Mesodermal cell (in vitro differentiated cells): ENCODE measurements around the gene GSDME.

Source experiments
- H3K27ac ChIP-seq: 2 replicates; pipeline ENCODE4 v1.7.0; 2013; ENCODE audit warnings: mild to moderate bottlenecking, low read depth, low read length, moderate library complexity; ENCODE audit not compliant: severe bottlenecking
- H3K36me3 ChIP-seq: 2 replicates; pipeline ENCODE4 v1.7.1; 2013; ENCODE audit warnings: mild to moderate bottlenecking, low read length, moderate library complexity; ENCODE audit not compliant: control insufficient read depth, insufficient read depth
- H3K4me1 ChIP-seq: one replicate; pipeline ENCODE4 v1.7.1; 2013; ENCODE audit warnings: mild to moderate bottlenecking, low read length; ENCODE audit not compliant: insufficient read depth, control insufficient read depth, poor library complexity, severe bottlenecking
- H3K4me3 ChIP-seq: 2 replicates; pipeline ENCODE4 v1.7.0; 2013; ENCODE audit warnings: low read length, control low read depth, mild to moderate bottlenecking; ENCODE audit not compliant: insufficient read depth, poor library complexity, severe bottlenecking; ENCODE audit errors: extremely low read depth
- H3K9me3 ChIP-seq: 2 replicates; pipeline ENCODE4 v1.7.1; 2013; ENCODE audit warnings: mild to moderate bottlenecking, low read length, moderate library complexity; ENCODE audit not compliant: control insufficient read depth
- WGBS, 2 experiments: methylation state at CpG; one replicate each; pipeline ENCODE4 v1.1.5; 2013; ENCODE audit warnings: missing lambda C conversion rate in 2 of 2; ENCODE audit not compliant: insufficient coverage in 2 of 2; 5-methylcytosine and 5-hydroxymethylcytosine counted together

GSDME gene

GRCh38 chr7:24713039-24713793 lies 44.0 kb downstream of the GSDME start:
- Histone ChIP-seq H3K9me3 (no peaks in the 10 kb centered on the region), H3K4me3 (no peak overlapping the region), H3K36me3 (no peaks in the 10 kb centered on the region), H3K4me1 (peaks cover 3% of the 10 kb centered on the region), H3K27ac (no peak overlapping the region)
- WGBS, 2 experiments, result 93 to 100% methylated on average over 6 to 10 of the region's 12 CpGs

DNA sequence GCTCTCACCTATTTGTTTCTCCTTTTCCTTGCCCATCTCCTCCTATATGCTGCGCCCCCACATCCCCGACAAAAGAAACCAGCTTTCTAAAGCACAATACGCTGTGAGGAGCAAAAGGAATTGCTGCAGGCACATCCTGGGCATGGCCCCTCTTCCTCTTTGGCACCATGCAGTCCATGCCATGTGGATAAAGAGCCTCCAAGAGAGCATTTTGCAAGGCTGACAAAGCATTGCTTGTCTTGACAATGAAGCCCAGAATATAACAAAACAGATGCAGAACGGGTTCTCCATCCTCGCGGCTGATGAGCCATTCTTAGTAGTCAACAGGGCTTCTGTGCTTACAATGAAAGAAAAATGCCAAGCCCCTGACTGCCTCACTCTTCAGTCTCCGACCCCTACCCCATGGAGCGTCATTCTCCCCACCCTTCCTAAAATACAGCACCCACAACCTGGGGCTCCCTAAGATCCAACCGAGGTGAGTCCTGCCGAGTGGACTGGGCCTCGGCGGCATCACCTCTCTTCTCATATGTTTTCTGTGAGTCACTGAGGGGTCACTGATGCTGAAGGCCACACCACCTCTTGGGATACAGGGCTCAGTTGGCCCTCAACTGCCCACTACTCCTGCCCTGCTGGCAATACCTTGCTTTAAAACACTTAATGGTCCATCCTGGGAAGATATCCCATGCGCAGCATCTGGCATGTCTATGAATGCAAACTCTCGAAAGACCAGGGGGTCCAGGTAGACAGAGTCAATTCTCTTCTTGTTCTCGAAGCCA lies 47.5 kb downstream of the GSDME start:
- Histone ChIP-seq H3K4me1 (no peaks in the 10 kb centered on the region), H3K36me3 (peaks cover 17% of the 10 kb centered on the region), H3K4me3 (no peak overlapping the region), H3K27ac (no peak overlapping the region), H3K9me3 (no peaks in the 10 kb centered on the region)
- WGBS, 2 experiments, result 89 to 95% methylated on average over 12 to 15 of the region's 15 CpGs

DNA sequence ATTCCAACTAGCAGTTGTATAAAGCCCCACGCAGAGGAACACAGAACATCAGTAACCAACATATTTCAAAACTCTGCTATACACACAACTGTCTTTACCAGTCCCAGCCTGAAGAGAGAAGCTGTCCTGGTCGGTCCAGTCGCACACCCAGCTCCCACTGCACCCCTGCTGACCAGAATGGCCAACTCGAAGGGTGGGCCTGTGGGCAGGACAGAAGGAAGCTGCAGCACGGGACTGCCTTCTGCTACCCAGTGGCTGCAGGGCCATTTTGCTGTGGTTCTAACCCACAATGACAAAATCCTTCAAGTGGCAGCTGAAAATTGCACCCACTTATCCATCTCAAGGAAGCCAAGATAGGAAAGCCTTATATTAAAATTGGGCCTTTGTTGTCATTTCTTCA lies 48.2 kb downstream of the GSDME start:
- WGBS, 2 experiments, result 91 to 94% methylated on average over 3 to 5 of the region's 5 CpGs
- Histone ChIP-seq H3K4me3 (no peak overlapping the region), H3K27ac (no peak overlapping the region), H3K4me1 (no peaks in the 10 kb centered on the region), H3K9me3 (no peaks in the 10 kb centered on the region), H3K36me3 (peaks cover 17% of the 10 kb centered on the region)

DNA sequence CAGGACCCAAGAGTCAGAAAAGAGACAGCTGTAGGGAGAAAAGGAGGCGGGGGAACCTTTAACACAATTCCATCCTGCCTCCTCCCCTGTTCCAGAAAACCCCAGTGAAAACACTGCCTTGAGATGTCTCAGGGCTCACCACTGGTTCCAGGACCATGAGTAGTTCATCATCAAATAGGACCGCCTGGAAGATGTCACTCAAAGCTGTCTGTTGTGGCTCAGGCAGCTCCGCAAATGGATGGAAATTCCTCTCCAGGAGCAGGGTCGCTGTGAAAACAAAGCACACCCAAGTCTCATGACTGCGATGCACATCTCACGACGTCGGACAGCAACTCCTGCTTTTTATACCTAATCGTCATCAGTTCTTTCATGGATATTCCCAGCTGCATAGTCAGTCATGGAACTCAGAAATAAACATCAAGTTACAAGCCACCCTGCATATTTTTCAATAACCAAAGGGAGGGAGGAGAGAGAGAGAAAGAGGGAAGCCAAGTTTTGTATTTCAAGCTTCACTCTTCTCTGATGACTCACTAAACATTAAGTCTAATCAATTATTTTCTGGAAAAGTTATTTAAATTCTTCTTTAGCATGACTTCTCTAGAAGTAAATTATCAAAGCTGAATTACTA lies 49.2 kb downstream of the GSDME start:
- no peaks in the 10 kb centered on the region for H3K4me1 ChIP-seq
- 90 to 99% methylated on average over 7 to 8 of the region's 9 CpGs for WGBS, 2 experiments
- H3K4me3 ChIP-seq, result no peak overlapping the region
- H3K9me3 ChIP-seq, result no peaks in the 10 kb centered on the region
- no peak overlapping the region for H3K27ac ChIP-seq
- peaks cover 17% of the 10 kb centered on the region for H3K36me3 ChIP-seq

- Histone ChIP-seq H3K27ac (no peak overlapping the region), H3K4me3 (no peak overlapping the region), H3K4me1 (no peaks in the 10 kb centered on the region), H3K36me3 (peaks cover 20% of the 10 kb centered on the region), H3K9me3 (no peaks in the 10 kb centered on the region)
- WGBS, 2 experiments, result 95 to 97% methylated on average over 16 to 28 of the region's 30 CpGs
These were observed 50.8 kb downstream of the GSDME start for GRCh38 chr7:24706211-24707170.

DNA sequence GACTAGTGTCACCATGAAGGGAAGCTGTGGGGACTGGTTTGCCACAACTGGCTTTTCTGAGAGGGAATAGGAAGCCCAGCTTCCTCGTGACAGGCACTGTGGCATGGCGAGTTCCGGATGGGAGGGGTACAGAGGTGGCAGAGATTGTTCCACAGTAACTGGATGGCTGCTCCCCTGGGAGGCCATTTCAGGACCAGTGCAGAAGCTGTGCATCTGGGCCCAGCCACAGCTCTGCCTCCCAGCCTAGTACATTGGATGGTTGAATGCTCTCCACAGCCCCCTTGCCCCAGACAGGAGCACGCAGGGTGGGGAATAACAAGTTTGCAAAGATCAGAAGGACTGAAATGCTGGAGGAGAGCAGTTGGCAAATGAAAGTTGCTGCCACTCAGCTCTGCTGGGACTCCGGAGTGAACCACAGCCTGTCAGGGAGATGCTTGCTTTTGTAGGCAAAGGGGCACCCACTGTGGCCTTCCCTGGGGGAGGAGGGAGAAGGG lies 51.8 kb downstream of the GSDME start:
- Histone ChIP-seq H3K27ac (no peak overlapping the region), H3K9me3 (no peaks in the 10 kb centered on the region), H3K4me3 (no peak overlapping the region), H3K4me1 (no peaks in the 10 kb centered on the region), H3K36me3 (peaks cover 20% of the 10 kb centered on the region)
- 87 to 98% methylated on average over 4 to 5 of the region's 5 CpGs for WGBS, 2 experiments

DNA sequence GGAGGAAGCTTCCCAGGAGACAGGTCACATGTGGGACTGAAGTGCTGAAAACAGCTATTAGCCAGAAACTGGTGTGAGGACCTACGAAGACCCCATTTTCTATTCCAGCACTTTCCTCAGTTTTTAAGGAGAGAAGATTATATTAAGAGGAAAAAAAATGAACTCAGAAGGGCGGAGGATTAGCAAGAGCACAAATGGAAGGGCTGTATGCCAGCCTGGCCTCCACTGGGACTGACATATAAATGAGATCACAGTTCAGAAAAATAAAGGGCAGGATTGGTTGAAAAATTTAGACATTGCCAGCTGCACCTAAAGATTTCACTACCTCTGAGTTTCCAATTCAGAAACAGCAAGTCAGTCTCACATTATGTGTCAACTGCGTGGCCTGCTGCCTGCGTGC lies 53.0 kb downstream of the GSDME start:
- H3K36me3 ChIP-seq, result peaks cover 20% of the 10 kb centered on the region
- WGBS, 2 experiments, result 91 to 98% methylated on average over 3 of the region's 4 CpGs
- no peak overlapping the region for H3K4me3 ChIP-seq
- no peaks in the 10 kb centered on the region for H3K9me3 ChIP-seq
- no peaks in the 10 kb centered on the region for H3K4me1 ChIP-seq
- no peak overlapping the region for H3K27ac ChIP-seq

DNA sequence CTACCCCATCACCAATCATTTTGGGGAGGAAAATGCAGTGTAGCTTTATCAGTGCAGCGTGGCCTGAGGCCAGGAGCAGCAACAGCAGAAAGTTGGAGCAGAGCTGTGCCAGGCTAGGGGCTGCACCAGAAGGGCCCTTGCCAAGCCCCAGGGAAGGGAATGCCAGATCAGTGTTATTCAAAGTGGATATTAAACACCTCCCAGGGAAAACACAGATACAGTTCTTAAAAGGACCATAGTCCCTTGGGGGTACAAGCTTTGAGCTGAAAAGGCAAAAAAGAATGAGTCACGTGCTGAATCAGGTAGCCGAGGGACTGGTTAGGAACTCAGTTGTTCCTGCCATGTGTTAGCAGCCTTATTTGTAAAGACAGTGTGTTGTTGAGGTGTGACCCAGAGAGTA lies 54.0 kb downstream of the GSDME start:
- Histone ChIP-seq H3K9me3 (no peaks in the 10 kb centered on the region), H3K4me3 (no peak overlapping the region), H3K27ac (no peak overlapping the region), H3K4me1 (no peaks in the 10 kb centered on the region), H3K36me3 (peaks cover 20% of the 10 kb centered on the region)
- 80 to 93% methylated on average over 2 to 3 of the region's 3 CpGs for WGBS, 2 experiments

- Histone ChIP-seq H3K4me3 (no peak overlapping the region), H3K27ac (no peak overlapping the region), H3K9me3 (no peaks in the 10 kb centered on the region), H3K4me1 (no peaks in the 10 kb centered on the region), H3K36me3 (peaks cover 18% of the 10 kb centered on the region)
- 88 to 100% methylated on average over 1 of the region's 2 CpGs for WGBS, 2 experiments
These were observed 54.5 kb downstream of the GSDME start for GRCh38 chr7:24702755-24703154.
